Brain pericyte (primary cell): ENCODE data around the gene BOLL.
"Not testable (repeated sequence)": the region's sequence is repeated elsewhere in the genome, so short reads cannot be mapped to it uniquely, and the experiment has no call there.

Experiments
- DNase-seq: peaks from one replicate; pipeline ENCODE4 v3.0.0-alpha.2; 2012; ENCODE audit warnings: low read depth, low spot score

Gene BOLL

GRCh38 chr2:197784956-197785941 is at the start of gene BOLL:
BOLL (minus strand) TSS chr2:197785319; CDS start chr2:197781850, 3,469 bp downstream.
- DNase-seq: no peak

DNA sequence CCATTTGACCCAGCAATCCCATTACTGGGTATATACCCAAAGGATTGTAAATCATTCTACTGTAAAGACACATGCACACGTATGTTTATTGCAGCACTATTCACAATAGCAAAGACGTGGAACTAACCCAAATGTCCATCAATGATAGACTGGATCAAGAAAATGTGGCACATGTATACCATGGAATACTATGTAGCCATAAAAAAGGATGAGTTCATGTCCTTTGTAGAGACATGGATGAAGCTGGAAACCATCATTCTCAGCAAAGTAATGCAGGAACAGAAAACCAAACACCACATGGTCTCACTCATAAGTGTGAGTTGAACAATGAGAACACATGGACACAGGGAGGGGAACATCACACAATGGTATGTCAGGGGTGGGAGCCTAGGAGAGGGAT is 49.7 kb upstream of the BOLL start:
- DNase-seq: not testable (repeated sequence)

DNA sequence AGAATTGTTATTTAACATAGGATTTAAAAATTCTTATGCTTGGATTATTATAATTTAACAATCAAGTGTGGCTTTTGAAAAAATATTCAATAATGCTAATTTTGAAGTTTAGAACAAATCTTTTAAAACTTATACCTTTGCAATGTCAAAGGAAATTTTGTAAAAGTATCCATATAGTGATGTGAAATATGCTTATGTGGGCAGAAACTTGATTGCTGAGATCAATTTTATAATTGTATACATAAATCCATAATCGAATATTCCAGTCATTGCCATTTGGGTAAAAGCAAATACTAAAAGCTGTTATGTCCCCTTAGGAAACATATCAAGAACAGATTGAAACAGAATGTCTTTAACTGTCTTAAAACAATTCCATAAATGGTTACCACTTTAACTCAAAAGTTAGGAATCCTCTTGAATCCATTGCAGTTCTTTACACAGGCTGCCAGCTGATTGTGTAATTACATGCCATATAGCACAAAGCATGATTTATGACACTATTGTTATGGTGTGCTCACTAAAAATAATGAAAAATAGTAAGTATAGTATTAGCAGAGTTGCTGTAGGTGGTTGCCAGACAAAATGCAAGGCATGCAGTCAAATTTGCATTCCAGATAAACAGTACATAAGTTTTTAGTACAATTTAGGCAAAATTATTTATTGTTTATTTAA is 43.5 kb upstream of the BOLL start:
- no peak for DNase-seq

GRCh38 chr2:197827618-197828017 is 42.5 kb upstream of the BOLL start:
- DNase-seq: no peak

- no peak for DNase-seq
Observed at GRCh38 chr2:197822333-197822732, 37.2 kb upstream of the BOLL start.

DNA sequence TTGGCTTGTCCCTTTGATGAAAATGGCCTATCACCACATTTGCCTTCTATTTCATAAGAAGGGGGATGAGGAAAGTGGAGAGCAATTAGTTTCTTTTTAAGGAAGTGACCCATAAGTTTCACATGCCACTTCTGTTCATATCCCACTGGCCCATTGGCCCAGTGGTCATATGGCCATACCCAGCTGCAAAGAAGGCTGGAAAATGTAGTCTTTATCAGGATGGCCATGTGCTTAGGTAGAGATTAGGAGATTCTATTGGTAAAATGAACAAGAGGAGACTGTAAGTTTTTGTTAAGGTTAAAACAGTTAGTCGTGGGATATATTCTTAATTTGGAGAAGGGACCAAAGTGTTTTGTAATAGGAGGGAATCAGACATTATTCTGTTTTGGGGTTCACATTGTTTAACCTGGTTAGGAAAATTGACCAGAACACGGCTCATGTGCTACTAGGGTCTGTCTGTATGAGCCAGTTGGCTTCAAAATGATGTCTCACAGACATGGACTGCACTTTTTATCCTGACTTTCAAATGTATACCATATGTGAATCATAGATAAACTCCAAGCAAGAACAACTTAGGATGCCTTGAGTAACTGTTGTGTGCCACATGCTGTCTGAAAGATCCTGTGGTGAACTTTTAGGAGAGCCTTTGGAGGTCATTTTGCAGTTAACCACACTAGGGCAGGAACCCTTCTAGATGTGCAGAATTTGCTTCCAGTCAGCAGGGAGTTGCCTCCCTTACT is 36.6 kb upstream of the BOLL start:
- no peak for DNase-seq

GRCh38 chr2:197814526-197814925 is 29.4 kb upstream of the BOLL start:
- no peak for DNase-seq

GRCh38 chr2:197813093-197813787 is 28.1 kb upstream of the BOLL start:
- no peak for DNase-seq

- no peak for DNase-seq
Observed at GRCh38 chr2:197810491-197810890, 25.4 kb upstream of the BOLL start.

- DNase-seq: no peak
Observed at GRCh38 chr2:197810016-197810415, 24.9 kb upstream of the BOLL start.

DNA sequence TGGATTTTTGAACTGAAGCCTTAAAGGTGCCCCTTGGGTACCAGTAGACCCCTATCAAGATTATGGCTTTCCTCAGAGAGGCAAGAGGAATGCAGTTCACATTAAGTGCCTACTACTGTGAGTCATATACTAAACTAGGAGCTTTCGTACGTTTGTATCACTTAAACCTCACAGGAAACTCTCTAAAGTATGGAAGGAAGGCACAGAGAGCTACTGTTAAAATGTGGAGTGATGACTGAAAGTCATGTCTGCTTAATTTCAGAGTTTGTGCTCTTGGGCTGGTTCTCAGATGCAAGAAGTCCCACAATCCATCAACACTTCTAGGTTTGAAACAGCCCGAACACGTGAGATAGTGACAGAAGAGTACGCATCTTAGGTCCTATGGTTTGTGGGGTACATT is 23.9 kb upstream of the BOLL start:
- DNase-seq: no peak

DNA sequence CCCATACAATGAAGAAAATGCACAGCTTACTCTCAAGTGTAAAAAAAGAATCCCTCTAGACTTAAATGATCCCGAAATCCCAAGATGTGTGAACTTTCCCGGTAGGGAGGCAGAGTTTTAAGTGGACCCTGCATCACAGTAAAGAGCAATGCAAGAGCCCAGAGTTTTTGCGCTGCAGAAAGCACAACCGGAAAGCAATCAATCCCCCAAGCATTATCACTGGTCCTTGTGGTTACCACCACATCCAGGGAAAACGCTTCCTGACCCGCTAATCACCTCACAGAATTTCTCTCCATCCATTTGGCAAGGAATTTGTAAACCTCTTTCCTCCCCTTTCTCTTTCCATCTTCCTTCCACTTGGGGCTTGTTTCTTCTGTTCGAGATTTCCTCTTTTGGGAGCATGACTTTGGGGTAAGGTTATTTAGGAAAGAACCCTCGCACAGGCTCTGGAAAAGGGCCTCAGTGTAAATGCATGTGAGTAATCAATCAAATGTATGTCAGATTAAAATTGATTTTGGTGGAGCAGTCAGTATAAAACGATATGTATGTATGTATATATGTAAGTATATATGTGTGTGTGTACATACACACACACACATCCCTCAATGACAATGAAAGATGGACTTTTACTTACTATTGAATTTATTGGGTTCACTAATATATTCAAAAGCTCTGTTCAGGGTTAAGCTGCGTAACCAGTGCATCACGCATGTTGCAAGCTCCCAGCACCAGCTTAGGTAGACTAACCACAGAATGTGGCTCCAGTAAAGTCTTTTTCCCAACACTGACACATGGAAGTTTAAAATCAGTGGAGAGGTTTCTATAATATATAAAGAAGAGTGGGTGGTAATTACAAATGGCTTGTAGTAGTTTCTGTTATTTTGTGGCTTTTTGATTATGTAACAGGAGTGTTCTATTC is 20.9 kb upstream of the BOLL start:
- DNase-seq: no peak

DNA sequence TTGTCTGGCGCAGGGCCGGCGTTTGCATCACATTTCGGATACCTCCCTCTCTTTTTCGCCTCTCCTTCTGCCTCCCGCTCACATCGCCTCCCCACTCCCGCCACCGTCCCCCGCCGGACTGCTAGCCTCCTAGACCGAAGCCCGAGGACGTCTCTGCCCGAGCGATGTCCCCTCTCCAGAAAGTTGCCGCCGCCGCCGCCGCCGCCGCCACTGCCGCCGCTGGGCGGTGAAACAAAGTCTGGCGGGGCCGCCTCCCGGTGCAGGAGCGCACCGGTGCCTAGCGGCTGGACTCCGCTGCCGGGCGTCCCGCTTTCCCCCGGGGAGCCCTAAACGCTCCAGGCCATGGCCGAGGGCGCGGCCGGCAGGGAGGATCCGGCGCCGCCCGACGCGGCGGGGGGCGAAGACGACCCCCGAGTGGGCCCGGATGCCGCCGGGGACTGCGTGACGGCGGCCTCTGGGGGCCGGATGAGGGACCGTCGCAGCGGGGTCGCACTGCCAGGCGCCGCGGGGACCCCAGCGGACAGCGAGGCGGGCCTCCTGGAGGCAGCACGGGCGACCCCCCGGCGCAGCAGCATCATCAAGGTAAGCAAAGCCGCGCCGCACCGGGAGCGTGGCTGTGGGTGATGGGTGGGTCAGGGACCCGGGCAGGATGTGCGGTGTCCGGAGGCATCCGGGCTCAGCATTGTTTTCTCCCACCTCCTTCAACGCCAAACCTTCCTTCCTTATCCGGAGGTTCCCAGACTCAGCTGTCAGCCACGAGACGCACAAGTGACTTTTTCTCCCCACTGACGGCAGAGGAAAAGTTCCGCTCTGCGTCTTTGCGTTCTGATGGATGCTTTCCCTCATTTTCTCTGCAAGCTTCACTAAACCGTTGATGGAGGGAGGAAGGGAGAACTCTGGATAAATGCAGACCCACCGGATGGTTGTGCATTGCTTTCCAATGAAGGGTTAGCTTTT is 19.9 kb upstream of the BOLL start:
- no peak for DNase-seq

DNA sequence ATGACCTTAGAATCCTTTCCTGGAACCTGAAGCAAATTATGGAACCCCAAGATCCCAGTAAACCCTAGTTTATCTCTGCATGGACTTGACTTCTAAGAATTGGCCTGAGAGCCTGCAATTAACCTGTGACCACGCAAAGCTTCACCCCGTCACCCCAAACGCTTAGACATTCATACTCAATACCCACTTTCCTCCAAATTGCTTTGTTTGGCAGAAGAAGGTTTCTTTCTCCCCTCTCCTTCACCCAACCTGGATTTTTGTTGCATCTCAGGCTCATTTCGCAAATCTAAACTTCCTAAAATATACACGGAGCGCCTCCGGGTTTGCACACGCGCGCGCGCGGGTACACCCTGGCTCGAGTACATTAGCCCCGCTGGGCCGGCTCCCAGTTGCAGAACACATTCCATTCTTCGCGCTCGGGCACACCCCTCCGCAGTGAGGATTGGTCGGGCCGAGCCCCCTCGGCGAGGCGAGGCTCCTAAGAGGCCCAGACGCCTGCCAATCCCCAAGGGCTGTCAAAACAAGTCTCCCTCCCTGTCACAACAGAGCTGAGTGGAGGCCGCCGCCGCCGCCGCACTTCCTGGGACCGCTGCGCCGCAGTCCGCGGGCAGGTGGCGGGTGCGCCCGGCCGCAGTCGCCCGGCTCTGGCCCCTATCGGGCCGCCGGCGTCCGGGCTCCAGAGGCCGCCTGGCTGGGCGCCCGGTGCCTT is 19.1 kb upstream of the BOLL start, which contains the start of gene PLCL1:
Gene PLCL1 (plus strand): TSS at position 545 of the 709 bp plus-strand sequence.
- peak; percentile 33 for DNase-seq

GRCh38 chr2:197803033-197803444 is 17.9 kb upstream of the BOLL start:
- peak; percentile 7 for DNase-seq

DNA sequence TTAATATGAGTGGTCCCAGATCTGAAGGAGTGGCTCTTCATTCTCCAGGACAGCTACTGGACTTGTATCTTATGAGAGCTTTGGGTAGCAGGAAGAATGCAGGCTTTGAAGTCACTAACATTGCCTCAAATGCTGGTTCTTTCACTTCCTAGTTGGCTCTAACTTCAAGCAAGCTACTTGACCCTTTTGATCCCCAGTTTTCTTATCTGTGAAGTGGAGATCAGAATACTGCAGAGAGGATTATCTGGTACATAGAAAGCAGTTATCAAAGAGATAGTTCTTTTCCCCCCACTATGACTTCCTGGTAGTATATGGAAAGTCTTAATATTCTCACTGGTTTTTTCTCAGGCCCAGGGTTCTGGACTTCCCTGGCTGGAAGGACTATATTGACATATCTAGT is 15.9 kb upstream of the BOLL start:
- no peak for DNase-seq

DNA sequence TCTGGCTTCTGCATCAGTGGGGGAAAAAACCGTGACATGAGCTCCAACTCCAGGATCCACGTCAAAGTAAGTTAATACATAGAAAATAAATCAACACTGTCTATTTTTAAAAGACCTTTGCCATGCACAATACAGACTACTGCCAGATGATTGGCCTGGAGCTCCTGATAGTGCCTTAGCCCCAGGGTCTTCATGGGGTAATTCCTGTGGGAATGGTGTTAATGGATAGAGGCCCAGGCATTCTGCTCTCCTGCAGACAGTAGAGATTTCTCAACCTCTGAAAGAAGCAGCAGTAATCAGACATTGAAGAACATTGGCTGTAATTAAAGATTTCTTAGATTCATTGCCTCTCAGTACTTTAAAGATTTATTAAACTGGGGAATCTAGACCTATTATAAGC is 15.0 kb upstream of the BOLL start:
- DNase-seq: no peak

- no peak for DNase-seq
Observed at GRCh38 chr2:197799068-197799467, 13.9 kb upstream of the BOLL start.

GRCh38 chr2:197798187-197798586 is 13.1 kb upstream of the BOLL start:
- no peak for DNase-seq
